Vagina (tissue), 2 donors: ENCODE results near the gene PAXX.

Experiments used
- POLR2A ChIP-seq, 2 donors: fragments of 450-650 bp; IDR thresholded peaks; one replicate each; pipeline ENCODE4 v1.6.1; 2017; ENCODE audit warnings: antibody characterized with exemption in 2 of 2, mild to moderate bottlenecking in 2 of 2, moderate library complexity in 2 of 2
- POLR2AphosphoS5 ChIP-seq, 2 donors: sonication (generic); formaldehyde crosslinking; IDR thresholded peaks; one replicate each; pipeline ENCODE4 v1.9.0; 2017; ENCODE audit warnings: antibody characterized with exemption in 2 of 2, mild to moderate bottlenecking in 2 of 2, low read depth in 1 of 2; ENCODE audit not compliant: insufficient read depth in 1 of 2
- TF ChIP-seq, protein P1 (sequence below), 3 experiments: fragments of 450-650 bp in 2 of 3; fragments of 200-600 bp in 1 of 3; sonication (generic) in 1 of 3; IDR thresholded peaks; one replicate each; pipeline ENCODE4 v1.5.1; 2017 to 2019; ENCODE audit warnings: antibody characterized with exemption in 3 of 3, mild to moderate bottlenecking in 2 of 3, moderate library complexity in 2 of 3

DNA sequence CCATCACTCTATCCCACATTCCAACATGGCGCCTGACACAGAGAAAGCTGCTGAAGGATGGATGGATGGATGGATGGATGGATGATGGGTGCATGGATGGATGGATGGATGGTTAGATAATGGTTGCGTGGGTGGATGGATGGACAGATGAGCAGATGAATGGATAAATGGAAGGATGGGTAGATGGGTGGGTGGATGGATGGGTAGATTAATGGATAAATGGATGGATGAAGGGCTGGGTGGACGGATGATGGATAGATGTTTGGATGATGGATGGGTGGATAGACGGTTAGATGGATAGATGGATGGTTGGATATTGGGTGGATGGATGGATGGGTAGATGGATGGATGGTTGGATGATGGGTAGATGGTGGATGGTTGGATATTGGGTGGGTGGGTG, 35.6 kb upstream of the PAXX start:
- TF ChIP-seq, protein P1, sequence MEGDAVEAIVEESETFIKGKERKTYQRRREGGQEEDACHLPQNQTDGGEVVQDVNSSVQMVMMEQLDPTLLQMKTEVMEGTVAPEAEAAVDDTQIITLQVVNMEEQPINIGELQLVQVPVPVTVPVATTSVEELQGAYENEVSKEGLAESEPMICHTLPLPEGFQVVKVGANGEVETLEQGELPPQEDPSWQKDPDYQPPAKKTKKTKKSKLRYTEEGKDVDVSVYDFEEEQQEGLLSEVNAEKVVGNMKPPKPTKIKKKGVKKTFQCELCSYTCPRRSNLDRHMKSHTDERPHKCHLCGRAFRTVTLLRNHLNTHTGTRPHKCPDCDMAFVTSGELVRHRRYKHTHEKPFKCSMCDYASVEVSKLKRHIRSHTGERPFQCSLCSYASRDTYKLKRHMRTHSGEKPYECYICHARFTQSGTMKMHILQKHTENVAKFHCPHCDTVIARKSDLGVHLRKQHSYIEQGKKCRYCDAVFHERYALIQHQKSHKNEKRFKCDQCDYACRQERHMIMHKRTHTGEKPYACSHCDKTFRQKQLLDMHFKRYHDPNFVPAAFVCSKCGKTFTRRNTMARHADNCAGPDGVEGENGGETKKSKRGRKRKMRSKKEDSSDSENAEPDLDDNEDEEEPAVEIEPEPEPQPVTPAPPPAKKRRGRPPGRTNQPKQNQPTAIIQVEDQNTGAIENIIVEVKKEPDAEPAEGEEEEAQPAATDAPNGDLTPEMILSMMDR (IDR thresholded peaks at IDR 0.05): no peak
- no peak for TF ChIP-seq POLR2A (IDR thresholded peaks at IDR 0.05)
- no peak for TF ChIP-seq POLR2AphosphoS5 (IDR thresholded peaks at IDR 0.05; ENCODE audit: insufficient read depth in 1 of 2, low read depth in 1 of 2)
